ENCODE measurements around the gene DENND1A. TPM values are rescaled to one million over a fixed set of nuclear protein-coding genes. Genes with fewer than 3 reads are reported as not detected.

The DENND1A gene
- total and polyA plus RNA-seq, 2 of the 13 experiments (the other 11 are each of a cell fraction or from before 2014, with no cell fraction given): 14.8 to 30.1 TPM

- DNase-seq (ENCODE audit: low spot score): no peak
- H3K79me2 ChIP-seq (ENCODE audit: insufficient read depth, low read length): no peaks in the 10 kb centered on the region
- no peaks in the 10 kb centered on the region for H4K20me1 ChIP-seq (ENCODE audit: insufficient read depth, low read length)
- POLR2A ChIA-PET: no interaction called here
- 100% methylated on average over 3 of the region's 5 CpGs for WGBS (ENCODE audit: low lambda C conversion rate)
- peaks cover 35% of the 10 kb centered on the region for H3K4me1 ChIP-seq (ENCODE audit: insufficient read depth, low read length)
- H3K9ac ChIP-seq (ENCODE audit: insufficient read depth, low read depth, low read length): no peak overlapping the region
- H3K27me3 ChIP-seq (ENCODE audit: control insufficient read depth in 1 of 2, insufficient read depth in 2 of 2, low read length in 2 of 2): no peaks in the 10 kb centered on the region
- no peak for FAIRE-seq
- no peak for ATAC-seq
- TF ChIP-seq ZNF101 (CRISPR knock-in tag; IDR thresholded peaks at IDR 0.05; ENCODE audit: borderline replicate concordance, low read depth) (no peak), ZBTB33 (CRISPR knock-in tag; IDR thresholded peaks at IDR 0.05) (0 out of 2 replicates have a peak, but pooled peaks have one; percentile 28)
- H2AFZ ChIP-seq (ENCODE audit: low read length): no peak overlapping the region
- H3K9me3 ChIP-seq (ENCODE audit: low read length): no peaks in the 10 kb centered on the region
- H3K4me2 ChIP-seq (ENCODE audit: low read depth, low read length): no peak overlapping the region
- no peak overlapping the region for H3K27ac ChIP-seq (ENCODE audit: extremely low read length, insufficient read depth, low read length)
- in situ Hi-C loops (cut with HindIII; ENCODE audit: extremely low pct_ligation_motif_present, low pct_unique_long_range_greater_than_20kb): no loop called here
- CTCF ChIA-PET (ENCODE audit: low intra/inter-chr PET ratio, low total read pairs): no interaction called here
- no peak overlapping the region for H3K4me3 ChIP-seq (replicated peaks in 1 of 3; ENCODE audit: insufficient read depth in 1 of 3, low read depth in 2 of 3, low read length in 3 of 3)
- intact Hi-C loops (cut with micrococcal nuclease; ENCODE audit: unreplicated experiment): no loop called here
- no TSS peak for BruUV-seq (replicated peaks)
- H3K36me3 ChIP-seq (replicated peaks in 1 of 2; ENCODE audit: control insufficient read depth in 1 of 2, insufficient read depth in 2 of 2, low read length in 2 of 2): peaks cover 2 to 6% of the 10 kb centered on the region in 2 experiments; a peak in 2 of 5 replicates
Measured at GRCh38 chr9:123487944-123488548, 441.9 kb downstream of the DENND1A start.

DNA sequence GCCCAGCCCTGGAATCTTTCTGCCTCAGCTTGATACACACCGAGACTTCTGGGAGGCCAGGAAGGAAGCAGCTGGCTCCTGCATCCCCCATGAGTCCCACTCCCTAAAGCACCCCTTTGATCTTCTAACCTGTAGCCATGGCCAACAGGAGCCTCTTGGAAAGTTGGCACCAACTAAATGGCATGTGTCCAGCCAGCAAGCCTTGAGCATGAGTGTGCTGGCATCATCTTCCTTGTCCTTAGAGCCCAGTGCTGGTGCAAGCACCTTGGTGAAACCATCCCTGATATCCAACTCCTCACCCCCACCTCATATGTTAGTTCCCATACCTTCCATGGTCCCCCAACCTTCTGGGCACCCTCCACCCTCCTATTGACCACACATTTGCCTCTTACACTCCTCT, 443.5 kb downstream of the DENND1A start:
- intact Hi-C loops (cut with micrococcal nuclease; ENCODE audit: unreplicated experiment): no loop called here
- H3K27ac ChIP-seq (ENCODE audit: extremely low read length, insufficient read depth, low read length): no peak overlapping the region
- no peak for TF ChIP-seq EP300 (IDR thresholded peaks at IDR 0.05; ENCODE audit: low read depth in 2 of 2, low read length in 2 of 2)
- TF ChIP-seq EP300 (CRISPR knock-in tag; IDR thresholded peaks at IDR 0.05; ENCODE audit: borderline replicate concordance): no peak
- TF ChIP-seq ETV5 (CRISPR knock-in tag; IDR thresholded peaks at IDR 0.05; ENCODE audit: borderline replicate concordance): no peak
- TF ChIP-seq ZNF484 (CRISPR knock-in tag; IDR thresholded peaks at IDR 0.05; ENCODE audit: borderline replicate concordance, low read depth): no peak
- no peak for TF ChIP-seq RFX3 (CRISPR knock-in tag; IDR thresholded peaks at IDR 0.05)
- TF ChIP-seq SYNCRIP (IDR thresholded peaks at IDR 0.05; ENCODE audit: insufficient read depth, low read depth, low read length): no peak
- TF ChIP-seq BORCS8-MEF2B (CRISPR knock-in tag; IDR thresholded peaks at IDR 0.05): no peak
- TF ChIP-seq ZNF891 (CRISPR knock-in tag; IDR thresholded peaks at IDR 0.05): no peak
- no peak for TF ChIP-seq ZNF263 (CRISPR knock-in tag; IDR thresholded peaks at IDR 0.05)
- TF ChIP-seq ZFP36L1 (CRISPR knock-in tag; IDR thresholded peaks at IDR 0.05): no peak
- no peak for TF ChIP-seq HHEX (CRISPR knock-in tag; IDR thresholded peaks at IDR 0.05)
- peaks cover 0 to 6% of the 10 kb centered on the region in 2 experiments; a peak in 1 of 5 replicates for H3K36me3 ChIP-seq (replicated peaks in 1 of 2; ENCODE audit: control insufficient read depth in 1 of 2, insufficient read depth in 2 of 2, low read length in 2 of 2)
- H3K4me2 ChIP-seq (ENCODE audit: low read depth, low read length): no peak overlapping the region
- in situ Hi-C loops (cut with HindIII; ENCODE audit: extremely low pct_ligation_motif_present, low pct_unique_long_range_greater_than_20kb): no loop called here
- H3K27me3 ChIP-seq (ENCODE audit: control insufficient read depth in 1 of 2, insufficient read depth in 2 of 2, low read length in 2 of 2): no peaks in the 10 kb centered on the region
- no CpG with 5 or more reads among the region's 1 CpG for WGBS (ENCODE audit: low lambda C conversion rate)
- FAIRE-seq (no peak), DNase-seq (ENCODE audit: low spot score) (no peak), ATAC-seq (no peak)
- no peaks in the 10 kb centered on the region for H3K9me3 ChIP-seq (ENCODE audit: low read length)
- no peaks in the 10 kb centered on the region for H4K20me1 ChIP-seq (ENCODE audit: insufficient read depth, low read length)
- ChIA-PET POLR2A (no interaction called here), CTCF (ENCODE audit: low intra/inter-chr PET ratio, low total read pairs) (no interaction called here)
- no TSS peak for BruUV-seq (replicated peaks)
- no peak overlapping the region for H3K9ac ChIP-seq (ENCODE audit: insufficient read depth, low read depth, low read length)
- H3K4me3 ChIP-seq (replicated peaks in 1 of 3; ENCODE audit: insufficient read depth in 1 of 3, low read depth in 2 of 3, low read length in 3 of 3): no peak overlapping the region
- no peaks in the 10 kb centered on the region for H3K79me2 ChIP-seq (ENCODE audit: insufficient read depth, low read length)
- H3K4me1 ChIP-seq (ENCODE audit: insufficient read depth, low read length): peaks cover 49% of the 10 kb centered on the region
- H2AFZ ChIP-seq (ENCODE audit: low read length): no peak overlapping the region
